Lung (tissue), 12 donors: ENCODE measurements around the gene CRK. TPM values are rescaled to one million over a fixed set of nuclear protein-coding genes. Genes with fewer than 3 reads are reported as not detected.
"Not testable (repeated sequence)": the region's sequence is repeated elsewhere in the genome, so short reads cannot be mapped to it uniquely, and the experiment has no call there.

Source experiments
- ATAC-seq: fragments of 200-7000 bp; cut with Tn5 transposase; one replicate; pipeline ENCODE4 v1.9.1; 2020; ENCODE audit warnings: moderate number of reproducible peaks; ENCODE audit not compliant: insufficient read depth, low FRiP score
- DNase-seq, 3 donors: peaks; one replicate each; pipeline ENCODE4 v3.0.0-alpha.2; 2013 to 2017
- H3K27ac ChIP-seq, 2 donors: one replicate each; pipeline ENCODE4 v1.5.1; 2013; ENCODE audit warnings: mild to moderate bottlenecking in 2 of 2, moderate library complexity in 2 of 2, control low read depth in 1 of 2, inconsistent platforms in 1 of 2, low read depth in 1 of 2, low read length in 1 of 2
- H3K27me3 ChIP-seq, 3 donors: one replicate each; pipeline ENCODE4 v1.5.1; 2013; ENCODE audit warnings: low read length in 2 of 3; ENCODE audit not compliant: control insufficient read depth in 3 of 3, insufficient read depth in 3 of 3
- H3K36me3 ChIP-seq, 4 donors: one replicate each; pipeline ENCODE4 v1.5.1; 2013; ENCODE audit warnings: low read length in 4 of 4, mild to moderate bottlenecking in 1 of 4, moderate library complexity in 1 of 4; ENCODE audit not compliant: control insufficient read depth in 4 of 4, insufficient read depth in 4 of 4
- H3K4me1 ChIP-seq, 5 donors: one replicate each; pipeline ENCODE4 v1.5.1; 2013; ENCODE audit warnings: low read length in 5 of 5, mild to moderate bottlenecking in 2 of 5, moderate library complexity in 1 of 5; ENCODE audit not compliant: control insufficient read depth in 5 of 5, insufficient read depth in 5 of 5
- H3K4me3 ChIP-seq: one replicate; pipeline ENCODE4 v1.5.1; 2013; ENCODE audit warnings: mild to moderate bottlenecking, control low read depth, moderate library complexity
- H3K9ac ChIP-seq, 2 donors: one replicate each; pipeline ENCODE4 v1.5.1; 2013; ENCODE audit warnings: low read length in 2 of 2, control low read depth in 1 of 2; ENCODE audit not compliant: insufficient read depth in 1 of 2
- H3K9me3 ChIP-seq, 4 donors: one replicate each; pipeline ENCODE4 v1.5.1; 2013; ENCODE audit warnings: low read length in 3 of 4, mild to moderate bottlenecking in 1 of 4, moderate library complexity in 1 of 4; ENCODE audit not compliant: control insufficient read depth in 4 of 4, insufficient read depth in 3 of 4
- CTCF ChIP-seq: IDR thresholded peaks from 2 replicates; pipeline ENCODE4 v1.5.1; 2012; ENCODE audit warnings: mild to moderate bottlenecking; ENCODE audit errors: control extremely low read depth, extremely low read depth
- WGBS, 2 donors: extraction: QIAGEN DNeasy Blood & Tissue Kit; methylation state at CpG; one replicate each; pipeline ENCODE4 v1.1.7; 2013; 5-methylcytosine and 5-hydroxymethylcytosine counted together
- polyA plus RNA-seq, 2 donors: library from polyadenylated mRNA; stranded (reverse); fragments of 200-250 nt; gene quantifications; one replicate each; pipeline ENCODE4 v1.2.1, GENCODE V29; 2013
- total RNA-seq, 2 donors: library from RNA; depleted of rRNA in 1 of 2; stranded (reverse); fragments of >200 nt in 1 of 2; gene quantifications; one replicate each; pipeline ENCODE4 v1.2.1, GENCODE V29; 2014 to 2021
- donor health status: control.
- donor health status: control.
- donor health status: Bipolar disorder and iron deficiency.
- donor health status: healthy.
- donor health status: DM: yes; HTN: yes; CAD: no.

The CRK gene
- total and polyA plus RNA-seq, 4 donors: 29.3 to 67.5 (median 49.5) TPM

- DNase-seq: peak in 1 of 3 donors; percentile 29
- peak; percentile 40 for ATAC-seq
- H3K36me3 ChIP-seq: peaks cover 0 to 9% (median 5%) of the 10 kb centered on the region in 4 donors
- no peaks in the 10 kb centered on the region for H3K9me3 ChIP-seq
- peak overlapping the region in 1 of 2 donors; percentile 37 for H3K27ac ChIP-seq
- no peak overlapping the region for H3K9ac ChIP-seq
- TF ChIP-seq CTCF: no peak
- H3K27me3 ChIP-seq: no peaks in the 10 kb centered on the region
- H3K4me3 ChIP-seq: no peak overlapping the region
- 67 to 88% methylated on average over 5 of the region's 5 CpGs for WGBS, 2 donors
- peaks cover under 1 to 33% (median 2%) of the 10 kb centered on the region in 5 donors for H3K4me1 ChIP-seq
Observed at GRCh38 chr17:1449412-1449967, 6.5 kb downstream of the CRK start.

GRCh38 chr17:1447052-1447451 lies 9.0 kb downstream of the CRK start:
- Histone ChIP-seq H3K9ac (no peak overlapping the region), H3K27me3 (no peaks in the 10 kb centered on the region), H3K36me3 (peaks cover 3 to 8% (median 5%) of the 10 kb centered on the region in 4 donors), H3K27ac (peak overlapping the region; percentile 63 to 76), H3K9me3 (no peaks in the 10 kb centered on the region), H3K4me3 (no peak overlapping the region), H3K4me1 (peaks cover 0 to 19% (median 2%) of the 10 kb centered on the region in 5 donors)
- WGBS, 2 donors: 16 to 28% methylated on average over 7 of the region's 7 CpGs
- ATAC-seq (no peak), DNase-seq (no peak)
- TF ChIP-seq CTCF: no peak

DNA sequence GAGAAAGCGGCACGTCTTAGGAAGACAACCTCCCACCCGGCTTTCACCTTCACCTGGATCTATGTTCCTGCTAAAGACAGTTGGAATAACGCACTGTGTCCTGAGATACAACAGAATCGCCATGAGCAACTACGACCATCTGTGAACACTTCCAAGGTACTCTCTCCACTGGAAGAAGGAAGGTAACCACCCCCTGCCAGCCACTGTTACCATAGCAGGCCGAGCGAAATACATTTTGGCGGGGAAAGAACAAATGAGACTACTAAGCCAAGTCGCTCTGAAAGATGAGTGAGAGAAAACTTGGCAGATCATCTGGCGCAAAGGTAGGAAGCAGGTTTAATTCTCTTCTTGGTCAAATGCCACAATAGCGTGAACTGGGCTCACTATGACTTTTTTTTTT lies 9.8 kb downstream of the CRK start:
- Histone ChIP-seq H3K27ac (no peak overlapping the region), H3K9me3 (no peaks in the 10 kb centered on the region), H3K4me1 (peaks cover 0 to 19% (median 2%) of the 10 kb centered on the region in 5 donors), H3K27me3 (no peaks in the 10 kb centered on the region), H3K9ac (no peak overlapping the region), H3K4me3 (no peak overlapping the region), H3K36me3 (peaks cover 3 to 8% (median 5%) of the 10 kb centered on the region in 4 donors)
- TF ChIP-seq CTCF: no peak
- DNase-seq (no peak), ATAC-seq (no peak)
- WGBS, 2 donors: 95 to 96% methylated on average over 12 of the region's 12 CpGs

DNA sequence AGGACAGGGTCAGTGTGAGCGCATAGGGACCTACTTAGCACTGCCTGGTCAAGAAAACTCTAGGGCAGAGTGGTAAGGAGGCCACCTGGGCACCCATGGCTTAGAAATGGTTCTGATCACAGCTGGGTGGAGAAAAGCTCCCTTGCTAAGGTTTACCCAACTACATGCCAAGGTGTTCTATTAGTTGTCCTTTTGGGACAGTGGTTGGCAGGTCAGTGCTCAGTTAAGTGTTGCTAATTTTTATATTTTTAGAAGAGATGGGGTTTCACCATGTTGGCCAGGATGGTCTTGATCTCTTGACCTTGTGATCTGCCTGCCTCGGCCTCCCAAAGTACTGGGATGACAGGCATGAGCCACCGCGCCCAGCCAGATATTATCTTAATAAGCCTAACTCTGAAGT lies 10.3 kb downstream of the CRK start:
- WGBS, 2 donors: 90 to 96% methylated on average over 4 of the region's 4 CpGs
- not testable (repeated sequence) for H3K9ac ChIP-seq, H3K36me3 ChIP-seq, H3K4me3 ChIP-seq, DNase-seq, H3K27me3 ChIP-seq, H3K9me3 ChIP-seq, H3K27ac ChIP-seq, ATAC-seq
- peaks cover 0 to 19% (median 2%) of the 10 kb centered on the region in 5 donors for H3K4me1 ChIP-seq

DNA sequence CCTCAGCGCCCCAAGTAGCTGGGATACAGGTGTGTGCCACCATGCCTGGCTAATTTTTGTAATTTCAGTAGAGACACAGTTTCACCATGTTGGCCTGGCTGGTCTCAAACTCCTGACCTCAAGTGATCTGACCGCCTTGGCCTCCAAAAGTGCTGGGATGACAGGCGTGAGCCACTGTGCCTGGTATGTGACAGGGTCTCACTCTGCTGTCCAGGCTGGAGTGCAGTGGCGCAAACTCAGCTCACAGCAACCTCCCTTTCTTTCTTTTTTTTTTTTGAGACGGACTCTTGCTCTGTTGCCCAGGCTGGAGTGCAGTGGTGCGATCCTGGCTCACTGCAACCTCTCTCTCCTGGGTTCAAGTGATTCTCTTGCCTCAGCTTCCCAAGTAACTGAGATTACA lies 13.3 kb downstream of the CRK start:
- H3K9me3 ChIP-seq, H3K36me3 ChIP-seq, H3K4me3 ChIP-seq, H3K9ac ChIP-seq, H3K27ac ChIP-seq, ATAC-seq, H3K27me3 ChIP-seq, DNase-seq: not testable (repeated sequence)
- peaks cover 0 to 13% (median 0%) of the 10 kb centered on the region in 5 donors for H3K4me1 ChIP-seq
- 93 to 98% methylated on average over 6 of the region's 6 CpGs for WGBS, 2 donors
